ENCODE data around the gene COG2. TPM values are rescaled to one million over a fixed set of nuclear protein-coding genes. Genes with fewer than 3 reads are reported as not detected.
"Not testable (repeated sequence)": the region's sequence is repeated elsewhere in the genome, so short reads cannot be mapped to it uniquely, and the experiment has no call there.

Gene COG2
- total RNA-seq, 2 experiments from 2014 or later: 25.8 to 35.8 TPM

GRCh38 chr1:230710543-230710904, 68.2 kb downstream of the COG2 start:
- H3K4me1 Mint-ChIP-seq: peaks cover 13% of the 10 kb centered on the region
- CTCF ChIA-PET: no interaction called here
- H3K4me3 Mint-ChIP-seq: no peak overlapping the region
- DNase-seq (no peak), ATAC-seq (no peak)
- H3K27ac Mint-ChIP-seq: no peak overlapping the region
- no peaks in the 10 kb centered on the region for H3K9me3 Mint-ChIP-seq (ENCODE audit: low read depth)
- peaks cover 21% of the 10 kb centered on the region for H3K27me3 Mint-ChIP-seq
- no peaks in the 10 kb centered on the region for H3K36me3 Mint-ChIP-seq

GRCh38 chr1:230711245-230711644, 69.0 kb downstream of the COG2 start:
- no peaks in the 10 kb centered on the region for H3K9me3 Mint-ChIP-seq (ENCODE audit: low read depth)
- no peak overlapping the region for H3K27ac Mint-ChIP-seq
- DNase-seq (no peak), ATAC-seq (no peak)
- CTCF ChIA-PET: no interaction called here
- peaks cover 13% of the 10 kb centered on the region for H3K4me1 Mint-ChIP-seq
- peaks cover 27% of the 10 kb centered on the region for H3K27me3 Mint-ChIP-seq
- no peaks in the 10 kb centered on the region for H3K36me3 Mint-ChIP-seq
- H3K4me3 Mint-ChIP-seq: no peak overlapping the region

- no peak for DNase-seq
- peaks cover 3% of the 10 kb centered on the region for H3K9me3 Mint-ChIP-seq (ENCODE audit: low read depth)
- no peak overlapping the region for H3K27ac Mint-ChIP-seq
- CTCF ChIA-PET: no interaction called here
- no peak overlapping the region for H3K4me3 Mint-ChIP-seq
- H3K4me1 Mint-ChIP-seq: peaks cover 10% of the 10 kb centered on the region
- H3K27me3 Mint-ChIP-seq: peaks cover 27% of the 10 kb centered on the region
- ATAC-seq: no peak
- H3K36me3 Mint-ChIP-seq: no peaks in the 10 kb centered on the region
Measured at GRCh38 chr1:230712470-230712942, 70.2 kb downstream of the COG2 start.

- H3K27ac Mint-ChIP-seq: no peak overlapping the region
Measured at GRCh38 chr1:230713138-230713537, 70.9 kb downstream of the COG2 start.

GRCh38 chr1:230713547-230713914, 71.2 kb downstream of the COG2 start:
- Mint-ChIP-seq H3K27ac (no peak overlapping the region), H3K27me3 (peaks cover 25% of the 10 kb centered on the region), H3K4me1 (no peaks in the 10 kb centered on the region), H3K9me3 (ENCODE audit: low read depth) (peaks cover 3% of the 10 kb centered on the region), H3K36me3 (no peaks in the 10 kb centered on the region), H3K4me3 (no peak overlapping the region)
- CTCF ChIA-PET: no interaction called here
- DNase-seq (no peak), ATAC-seq (no peak)

More at GRCh38 chr1:230713138-230713537, 70.9 kb downstream of the COG2 start:
- peaks cover 3% of the 10 kb centered on the region for H3K9me3 Mint-ChIP-seq (ENCODE audit: low read depth)
- H3K36me3 Mint-ChIP-seq: no peaks in the 10 kb centered on the region
- H3K4me3 Mint-ChIP-seq: no peak overlapping the region
- no peak for DNase-seq
- H3K4me1 Mint-ChIP-seq: peaks cover 4% of the 10 kb centered on the region
- ATAC-seq: no peak
- CTCF ChIA-PET: no interaction called here
- peaks cover 25% of the 10 kb centered on the region for H3K27me3 Mint-ChIP-seq

- H3K27me3 Mint-ChIP-seq: peaks cover 28% of the 10 kb centered on the region
- no peaks in the 10 kb centered on the region for H3K36me3 Mint-ChIP-seq
- no peaks in the 10 kb centered on the region for H3K4me1 Mint-ChIP-seq
- no peak within 1 kb of the TSS for H3K4me3 Mint-ChIP-seq
- H3K9me3 Mint-ChIP-seq (ENCODE audit: low read depth): peaks cover 3% of the 10 kb centered on the region
- CTCF ChIA-PET: no interaction called here
- ATAC-seq: no peak
- H3K27ac Mint-ChIP-seq: no peak within 1 kb of the TSS
- DNase-seq: no peak
Measured at GRCh38 chr1:230713915-230714764, 71.9 kb downstream of the COG2 start, which contains the start of gene AGT. TSS of gene AGT (minus strand) at chr1:230714122. CDS start at chr1:230710823, 3,299 bp downstream.

- CTCF ChIA-PET: no interaction called here
- no peak overlapping the region for H3K27ac Mint-ChIP-seq
- DNase-seq (no peak), ATAC-seq (no peak)
- H3K4me3 Mint-ChIP-seq: no peak overlapping the region
- H3K9me3 Mint-ChIP-seq (ENCODE audit: low read depth): peaks cover 3% of the 10 kb centered on the region
- H3K36me3 Mint-ChIP-seq: no peaks in the 10 kb centered on the region
- peaks cover 29% of the 10 kb centered on the region for H3K27me3 Mint-ChIP-seq
- no peaks in the 10 kb centered on the region for H3K4me1 Mint-ChIP-seq
Measured at GRCh38 chr1:230715510-230715909, 73.2 kb downstream of the COG2 start.

GRCh38 chr1:230716453-230716852, 74.2 kb downstream of the COG2 start:
- H3K4me1 Mint-ChIP-seq; H3K27ac Mint-ChIP-seq; H3K9me3 Mint-ChIP-seq (ENCODE audit: low read depth); DNase-seq; H3K4me3 Mint-ChIP-seq; ATAC-seq; H3K36me3 Mint-ChIP-seq; CTCF ChIA-PET: not testable (repeated sequence)
- peaks cover 29% of the 10 kb centered on the region for H3K27me3 Mint-ChIP-seq

GRCh38 chr1:230717251-230717650, 75.0 kb downstream of the COG2 start:
- ATAC-seq: no peak
- H3K4me1 Mint-ChIP-seq: no peaks in the 10 kb centered on the region
- CTCF ChIA-PET: interaction anchor here (0.6 kb wide), 1 partner anchor 274 kb away, joined by 3 read pairs; no protein-coding TSS in a partner anchor
- H3K36me3 Mint-ChIP-seq: no peaks in the 10 kb centered on the region
- DNase-seq: no peak
- no peak overlapping the region for H3K27ac Mint-ChIP-seq
- peaks cover 3% of the 10 kb centered on the region for H3K9me3 Mint-ChIP-seq (ENCODE audit: low read depth)
- no peak overlapping the region for H3K4me3 Mint-ChIP-seq
- H3K27me3 Mint-ChIP-seq: peaks cover 29% of the 10 kb centered on the region

- DNase-seq; H3K4me1 Mint-ChIP-seq; H3K4me3 Mint-ChIP-seq; H3K27ac Mint-ChIP-seq; H3K9me3 Mint-ChIP-seq (ENCODE audit: low read depth); ATAC-seq; CTCF ChIA-PET; H3K36me3 Mint-ChIP-seq: not testable (repeated sequence)
- H3K27me3 Mint-ChIP-seq: peaks cover 15% of the 10 kb centered on the region
Measured at GRCh38 chr1:230721849-230722522, 79.7 kb downstream of the COG2 start.

GRCh38 chr1:230725256-230726012, 83.2 kb downstream of the COG2 start:
- Mint-ChIP-seq H3K27me3 (peaks cover 16% of the 10 kb centered on the region), H3K4me1 (no peaks in the 10 kb centered on the region), H3K4me3 (no peak overlapping the region), H3K9me3 (ENCODE audit: low read depth) (no peaks in the 10 kb centered on the region), H3K27ac (no peak overlapping the region), H3K36me3 (no peaks in the 10 kb centered on the region)
- CTCF ChIA-PET: no interaction called here
- no peak for DNase-seq
- no peak for ATAC-seq

- DNase-seq (no peak), ATAC-seq (no peak)
- Mint-ChIP-seq H3K9me3 (ENCODE audit: low read depth) (no peaks in the 10 kb centered on the region), H3K27me3 (peaks cover 16% of the 10 kb centered on the region), H3K4me3 (no peak overlapping the region), H3K27ac (no peak overlapping the region), H3K36me3 (no peaks in the 10 kb centered on the region), H3K4me1 (no peaks in the 10 kb centered on the region)
- CTCF ChIA-PET: no interaction called here
Measured at GRCh38 chr1:230728710-230729392, 86.6 kb downstream of the COG2 start.

GRCh38 chr1:230730977-230731376, 88.7 kb downstream of the COG2 start:
- no peak overlapping the region for H3K4me3 Mint-ChIP-seq
- no peaks in the 10 kb centered on the region for H3K36me3 Mint-ChIP-seq
- peaks cover 16% of the 10 kb centered on the region for H3K27me3 Mint-ChIP-seq
- no peaks in the 10 kb centered on the region for H3K4me1 Mint-ChIP-seq
- CTCF ChIA-PET: no interaction called here
- H3K27ac Mint-ChIP-seq: no peak overlapping the region
- ATAC-seq: no peak
- H3K9me3 Mint-ChIP-seq (ENCODE audit: low read depth): no peaks in the 10 kb centered on the region
- no peak for DNase-seq
